Hepatocyte (in vitro differentiated cells): ENCODE measurements around the gene CIDEC. TPM values are rescaled to one million over a fixed set of nuclear protein-coding genes. Genes with fewer than 3 reads are reported as not detected.

ENCODE experiments used
- DNase-seq: peaks from one replicate; pipeline ENCODE4 v3.0.0-alpha.2; 2016; ENCODE audit warnings: low spot score
- H2AFZ ChIP-seq: fragments of 200-600 bp; sonication (generic); 2 replicates; pipeline ENCODE4 v1.6.0; 2016; ENCODE audit warnings: antibody characterized with exemption, mild to moderate bottlenecking
- H3K27ac ChIP-seq: fragments of 200-600 bp; sonication (generic); 2 replicates; pipeline ENCODE4 v1.5.1; 2016; ENCODE audit warnings: mild to moderate bottlenecking
- H3K27me3 ChIP-seq: fragments of 200-600 bp; sonication (generic); 2 replicates; pipeline ENCODE4 v1.6.1; 2016
- H3K36me3 ChIP-seq: fragments of 200-600 bp; sonication (generic); replicated peaks from 2 replicates; pipeline ENCODE4 v1.5.1; 2016; ENCODE audit warnings: low read depth; ENCODE audit not compliant: insufficient read depth
- H3K4me1 ChIP-seq: fragments of 200-600 bp; sonication (generic); 2 replicates; pipeline ENCODE4 v1.5.1; 2016; ENCODE audit warnings: mild to moderate bottlenecking, moderate library complexity; ENCODE audit not compliant: insufficient read depth
- H3K4me2 ChIP-seq: fragments of 200-600 bp; sonication (generic); 2 replicates; pipeline ENCODE4 v1.6.0; 2016
- H3K4me3 ChIP-seq: fragments of 200-600 bp; sonication (generic); 2 replicates; pipeline ENCODE4 v1.5.1; 2016; ENCODE audit warnings: mild to moderate bottlenecking
- H3K79me2 ChIP-seq: fragments of 200-600 bp; sonication (generic); 2 replicates; pipeline ENCODE4 v1.6.0; 2017; ENCODE audit warnings: mild to moderate bottlenecking
- H3K9me2 ChIP-seq: fragments of 200-600 bp; sonication (generic); replicated peaks from 2 replicates; pipeline ENCODE4 v1.6.0; 2017; ENCODE audit warnings: mild to moderate bottlenecking; ENCODE audit not compliant: insufficient read depth
- H3K9me3 ChIP-seq: fragments of 200-600 bp; sonication (generic); 2 replicates; pipeline ENCODE4 v1.5.1; 2016; ENCODE audit warnings: low read depth, mild to moderate bottlenecking
- H4K20me1 ChIP-seq: fragments of 200-600 bp; sonication (generic); 2 replicates; pipeline ENCODE4 v1.6.0; 2016; ENCODE audit warnings: mild to moderate bottlenecking; ENCODE audit not compliant: insufficient read depth, poor library complexity, severe bottlenecking
- CTCF ChIP-seq: fragments of 200-600 bp; sonication (generic); IDR thresholded peaks from 2 replicates; pipeline ENCODE4 v1.5.1; 2016; ENCODE audit warnings: antibody characterized with exemption, mild to moderate bottlenecking; ENCODE audit not compliant: poor library complexity
- EZH2 ChIP-seq: fragments of 200-600 bp; sonication (generic); IDR thresholded peaks from 2 replicates; pipeline ENCODE4 v1.6.1; 2016; ENCODE audit warnings: antibody characterized with exemption, mild to moderate bottlenecking, borderline replicate concordance
- EZH2phosphoT487 ChIP-seq: fragments of 200-600 bp; sonication (generic); IDR thresholded peaks from one replicate; pipeline ENCODE4 v1.6.1; 2018; ENCODE audit warnings: antibody characterized with exemption, mild to moderate bottlenecking, low read depth, moderate library complexity; ENCODE audit not compliant: unreplicated experiment, severe bottlenecking
- WGBS: methylation state at CpG from one replicate; pipeline ENCODE4 v1.1.6; 2016; ENCODE audit warnings: low lambda C conversion rate; ENCODE audit errors: missing lambda C conversion rate; 5-methylcytosine and 5-hydroxymethylcytosine counted together
- polyA plus RNA-seq: library from polyadenylated mRNA; unstranded; fragments of >200 nt; fragmentation: Nextera tagmentation; extraction: Ambion mirVana; gene quantifications from 2 replicates; pipeline ENCODE4 v1.2.1, GENCODE V29; 2016
- total RNA-seq: library from RNA; depleted of rRNA; stranded (reverse); fragments of >200 nt; gene quantifications from 2 replicates; pipeline ENCODE4 v1.2.3, GENCODE V29; 2014

The CIDEC gene
- total and polyA plus RNA-seq, 2 experiments from 2014 or later, result 16.6 to 37.3 TPM

- TF ChIP-seq EZH2 (no peak), CTCF (no peak), EZH2phosphoT487 (no peak)
- H3K27ac ChIP-seq, result no peak overlapping the region
- H2AFZ ChIP-seq, result no peak overlapping the region
- no peak overlapping the region for H3K4me3 ChIP-seq
- H3K4me1 ChIP-seq, result peaks cover 4% of the 10 kb centered on the region
- no peak for DNase-seq
- H3K9me3 ChIP-seq, result no peaks in the 10 kb centered on the region
- H4K20me1 ChIP-seq, result no peaks in the 10 kb centered on the region
- peaks cover 5% of the 10 kb centered on the region for H3K36me3 ChIP-seq
- no peaks in the 10 kb centered on the region for H3K9me2 ChIP-seq
- H3K79me2 ChIP-seq, result peaks cover 9% of the 10 kb centered on the region
- no peaks in the 10 kb centered on the region for H3K27me3 ChIP-seq
- WGBS, result 84% methylated on average over 8 of the region's 8 CpGs
- H3K4me2 ChIP-seq, result no peak overlapping the region
Measured at GRCh38 chr3:9841015-9841414, 39.0 kb downstream of the CIDEC start.

GRCh38 chr3:9838856-9839255 is 41.2 kb downstream of the CIDEC start:
- Histone ChIP-seq H3K4me3 (no peak overlapping the region), H3K36me3 (peaks cover 5% of the 10 kb centered on the region)

GRCh38 chr3:9837701-9838582 is 42.1 kb downstream of the CIDEC start:
- no peak overlapping the region for H3K4me3 ChIP-seq
- H3K36me3 ChIP-seq, result peaks cover 5% of the 10 kb centered on the region
- H2AFZ ChIP-seq, result no peak overlapping the region
- H3K9me2 ChIP-seq, result no peaks in the 10 kb centered on the region
- TF ChIP-seq EZH2phosphoT487 (no peak), EZH2 (no peak), CTCF (no peak)
- 95% methylated on average over 12 of the region's 12 CpGs for WGBS
- H4K20me1 ChIP-seq, result no peaks in the 10 kb centered on the region
- no peaks in the 10 kb centered on the region for H3K4me1 ChIP-seq
- DNase-seq, result no peak
- H3K79me2 ChIP-seq, result peaks cover 7% of the 10 kb centered on the region
- no peak overlapping the region for H3K4me2 ChIP-seq
- no peaks in the 10 kb centered on the region for H3K27me3 ChIP-seq
- H3K9me3 ChIP-seq, result no peaks in the 10 kb centered on the region
- H3K27ac ChIP-seq, result no peak overlapping the region

More at GRCh38 chr3:9838856-9839255, 41.2 kb downstream of the CIDEC start:
- peaks cover 9% of the 10 kb centered on the region for H3K79me2 ChIP-seq
- WGBS, result 92% methylated on average over 4 of the region's 4 CpGs
- no peak overlapping the region for H3K27ac ChIP-seq
- no peak overlapping the region for H3K4me2 ChIP-seq
- no peaks in the 10 kb centered on the region for H3K9me2 ChIP-seq
- DNase-seq, result no peak
- H3K27me3 ChIP-seq, result no peaks in the 10 kb centered on the region
- no peaks in the 10 kb centered on the region for H4K20me1 ChIP-seq
- H3K4me1 ChIP-seq, result no peaks in the 10 kb centered on the region
- H2AFZ ChIP-seq, result no peak overlapping the region
- no peak for TF ChIP-seq CTCF
- no peak for TF ChIP-seq EZH2
- no peak for TF ChIP-seq EZH2phosphoT487
- no peaks in the 10 kb centered on the region for H3K9me3 ChIP-seq
